Medulla oblongata (tissue), 1 donor: Measurements from ENCODE around the gene CDYL2.
"Not testable (repeated sequence)": the region's sequence is repeated elsewhere in the genome, so short reads cannot be mapped to it uniquely, and the experiment has no call there.

Source experiments
- DNase-seq: peaks from one replicate; pipeline ENCODE4 v3.0.0-alpha.2; 2015; ENCODE audit errors: extremely low spot score

CDYL2 gene

GRCh38 chr16:80804526-80805383, at the start of gene CDYL2:
Gene CDYL2 (minus strand): TSS chr16:80804598. CDS start chr16:80804173, 425 bp downstream.
- DNase-seq = peak; percentile 11

DNA sequence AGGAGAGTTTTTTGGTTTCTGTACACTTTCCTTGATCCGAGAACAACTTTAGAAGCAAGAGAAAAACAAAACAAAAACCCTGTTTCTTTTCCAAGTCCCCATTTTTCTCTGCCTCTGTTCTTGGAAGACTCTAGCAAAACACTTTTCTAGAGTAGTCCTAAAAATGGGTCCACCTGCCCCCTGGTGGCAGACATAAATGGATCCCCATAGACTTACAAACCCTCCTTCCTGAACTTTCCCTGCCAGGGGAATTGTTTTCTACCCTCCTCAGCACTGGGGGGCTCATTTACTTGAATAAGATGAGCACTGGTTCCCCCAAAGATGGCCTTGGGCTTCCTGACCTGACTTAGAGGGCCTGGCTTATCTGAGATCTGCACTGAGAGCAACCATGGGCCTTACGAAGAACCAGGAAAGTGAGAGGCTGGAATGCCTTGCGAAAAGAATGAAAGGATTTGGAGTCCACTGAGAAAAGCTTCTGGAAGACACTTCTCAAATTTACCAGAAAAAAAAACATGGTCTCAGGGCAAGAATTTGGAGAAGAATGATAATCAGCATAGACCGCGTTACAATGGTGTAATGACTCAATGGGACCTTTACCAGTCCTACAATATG, 48.0 kb upstream of the CDYL2 start:
- DNase-seq = no peak

DNA sequence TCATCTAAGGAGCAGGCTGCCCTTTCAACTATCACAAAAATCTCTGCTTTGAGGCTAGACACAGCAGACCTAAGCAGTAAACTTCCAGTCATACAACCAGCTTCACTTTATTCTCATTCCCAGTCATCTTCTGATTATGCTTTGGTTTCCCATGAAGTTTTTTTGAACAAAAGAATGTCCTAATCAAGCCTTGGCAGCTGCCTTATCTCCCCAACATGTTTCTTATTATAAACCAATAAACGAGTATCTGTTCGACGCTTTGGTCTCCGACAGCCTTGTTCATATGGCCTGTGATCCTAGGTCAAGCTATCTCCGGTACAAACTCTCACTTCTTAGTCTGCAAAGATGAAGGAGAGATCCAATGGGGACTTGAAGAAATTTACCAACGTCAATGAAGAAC, 47.4 kb upstream of the CDYL2 start:
- no peak for DNase-seq

DNA sequence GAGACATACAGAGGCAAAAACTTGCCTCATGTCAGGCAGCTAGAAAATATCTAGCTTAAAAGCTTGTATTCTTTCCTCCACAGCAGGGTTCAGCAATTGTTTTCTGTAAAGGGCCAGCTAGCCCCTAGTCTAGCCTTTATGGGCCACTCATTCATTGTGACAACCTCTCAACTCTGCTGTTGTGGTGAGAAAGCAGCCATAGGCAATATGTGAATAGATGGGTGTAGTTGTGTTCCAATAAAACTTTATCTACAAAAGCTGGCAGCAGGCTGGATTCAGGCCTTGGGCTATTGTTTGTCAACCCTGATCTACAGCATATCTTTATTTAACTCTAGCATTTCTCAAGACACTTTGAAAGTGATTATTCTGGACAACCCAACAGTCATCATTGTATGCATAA, 46.4 kb upstream of the CDYL2 start:
- DNase-seq = no peak

DNA sequence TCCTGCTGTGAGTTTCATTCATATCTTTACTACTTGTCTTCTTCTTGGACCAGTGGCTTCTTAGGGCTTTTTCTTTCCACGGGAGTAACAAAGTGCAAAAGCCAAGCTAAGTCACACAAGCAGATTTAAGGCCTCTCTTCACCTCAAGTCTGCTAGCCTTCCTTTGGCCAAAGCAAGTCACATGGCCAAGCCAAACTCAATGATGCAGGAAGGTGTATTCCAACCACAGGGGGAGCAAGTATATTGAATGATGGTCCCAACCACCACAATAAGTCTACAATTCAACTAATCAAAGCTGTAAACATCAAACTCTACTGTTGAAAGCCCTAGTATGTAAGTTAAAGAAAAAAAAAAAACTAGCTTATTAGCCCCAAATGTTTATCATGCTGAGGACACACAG, 44.5 kb upstream of the CDYL2 start:
- no peak for DNase-seq

GRCh38 chr16:80846680-80847079, 42.3 kb upstream of the CDYL2 start:
- DNase-seq = no peak

GRCh38 chr16:80846275-80846674, 41.9 kb upstream of the CDYL2 start:
- no peak for DNase-seq

DNA sequence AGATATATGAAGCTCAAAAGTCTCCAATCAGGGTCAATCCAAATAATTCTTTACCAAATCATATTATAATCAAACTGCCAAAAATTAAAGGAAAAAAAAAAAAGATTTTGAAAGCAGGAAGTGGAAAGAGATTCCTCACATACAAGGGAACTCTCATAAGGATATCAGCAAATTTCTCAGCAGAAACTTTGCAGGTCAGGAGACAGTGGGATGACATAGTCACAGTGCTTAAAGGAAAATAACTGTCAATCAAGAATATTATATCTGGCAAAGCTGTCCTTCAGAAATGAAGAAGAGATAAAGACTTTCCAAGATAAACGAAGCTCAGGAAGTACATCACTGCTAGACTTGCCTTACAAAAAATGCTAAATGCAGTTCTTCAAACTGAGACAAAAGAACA, 40.0 kb upstream of the CDYL2 start:
- no peak for DNase-seq

DNA sequence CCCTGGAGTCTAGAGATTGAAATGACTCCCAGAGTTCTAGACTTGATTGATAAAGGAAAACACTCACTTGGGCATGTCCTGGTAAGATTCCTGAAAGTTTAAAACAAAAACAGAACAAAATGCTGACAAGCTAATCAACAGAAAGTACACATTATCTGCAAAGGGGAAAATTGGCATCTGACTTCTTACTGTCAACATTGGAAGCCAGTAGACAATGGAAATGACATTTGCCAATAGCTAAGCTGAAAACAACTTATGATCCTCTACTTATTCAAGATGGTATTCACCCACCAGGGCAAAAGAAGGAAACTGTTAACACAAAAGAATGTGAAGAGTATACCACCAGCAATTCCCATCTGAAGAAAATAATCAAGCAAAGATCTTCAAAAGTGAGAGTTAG, 36.8 kb upstream of the CDYL2 start:
- no peak for DNase-seq

DNA sequence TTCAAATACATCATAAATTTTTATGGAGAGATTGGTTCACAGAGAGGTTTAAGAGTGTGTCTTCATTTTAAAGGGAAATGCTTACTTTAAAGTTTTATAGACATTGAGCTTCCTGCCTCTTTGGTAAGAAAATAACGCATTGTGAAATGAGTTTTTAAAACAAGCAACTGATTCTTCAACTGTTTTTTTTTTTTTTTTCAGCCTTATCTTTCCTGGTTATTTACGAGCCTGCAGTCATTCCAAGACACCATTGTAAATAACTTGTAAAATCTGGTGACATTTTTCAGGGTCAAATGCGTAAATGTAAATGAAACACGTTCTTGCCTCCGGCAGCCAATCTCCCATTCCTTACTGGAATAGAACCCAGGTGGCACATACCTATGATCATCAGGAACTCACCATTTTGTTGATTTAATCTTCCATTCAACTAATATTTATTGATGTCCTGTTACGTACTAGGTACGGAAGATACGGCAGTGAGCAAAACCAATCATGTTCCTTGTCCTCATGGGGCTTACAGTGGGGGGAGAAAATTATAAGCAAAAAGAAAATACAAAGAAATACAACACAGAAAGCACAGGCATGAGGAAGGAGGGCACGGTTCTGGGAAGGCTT, 33.2 kb upstream of the CDYL2 start:
- DNase-seq = no peak

GRCh38 chr16:80836846-80837245, 32.4 kb upstream of the CDYL2 start:
- DNase-seq = no peak

DNA sequence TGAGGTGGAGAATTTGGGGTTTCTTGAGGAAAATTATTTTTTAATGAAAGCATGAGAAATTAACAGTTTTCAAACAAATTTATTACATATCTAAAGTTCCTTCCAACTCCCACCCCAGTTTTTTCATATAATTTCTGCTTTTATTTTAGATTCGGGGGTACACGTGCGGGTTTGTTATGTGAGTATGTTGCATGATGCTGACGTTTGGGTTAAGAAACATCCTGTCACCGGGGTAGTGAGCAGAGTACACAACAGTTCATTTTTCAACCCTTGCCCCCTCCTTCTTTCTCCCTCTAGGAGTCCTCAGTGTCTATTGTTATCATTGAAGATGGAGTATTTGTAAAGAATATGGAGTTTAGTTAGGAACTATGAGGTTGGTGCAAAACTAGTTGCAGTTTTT, 31.8 kb upstream of the CDYL2 start:
- DNase-seq = no peak

- no peak for DNase-seq
Observed at GRCh38 chr16:80831039-80831438, 26.6 kb upstream of the CDYL2 start.

DNA sequence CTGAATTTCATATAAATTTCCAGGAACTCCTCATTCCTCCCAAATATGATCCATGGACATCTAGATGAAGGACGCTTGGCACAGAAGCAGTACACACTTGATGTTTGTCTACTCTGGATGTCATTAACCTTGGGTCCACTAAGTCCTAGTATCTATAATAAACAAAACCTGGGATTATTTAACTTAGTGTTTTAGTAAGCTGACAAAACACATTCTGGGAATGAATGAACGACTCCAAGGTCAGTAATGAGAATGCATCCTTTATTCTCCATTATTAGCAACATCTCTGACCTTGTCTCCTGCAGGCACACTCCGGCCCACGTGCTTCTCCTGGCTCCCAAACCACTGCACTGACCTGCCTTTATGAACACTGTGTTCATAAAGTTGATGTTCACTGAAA, 24.1 kb upstream of the CDYL2 start:
- DNase-seq = no peak

DNA sequence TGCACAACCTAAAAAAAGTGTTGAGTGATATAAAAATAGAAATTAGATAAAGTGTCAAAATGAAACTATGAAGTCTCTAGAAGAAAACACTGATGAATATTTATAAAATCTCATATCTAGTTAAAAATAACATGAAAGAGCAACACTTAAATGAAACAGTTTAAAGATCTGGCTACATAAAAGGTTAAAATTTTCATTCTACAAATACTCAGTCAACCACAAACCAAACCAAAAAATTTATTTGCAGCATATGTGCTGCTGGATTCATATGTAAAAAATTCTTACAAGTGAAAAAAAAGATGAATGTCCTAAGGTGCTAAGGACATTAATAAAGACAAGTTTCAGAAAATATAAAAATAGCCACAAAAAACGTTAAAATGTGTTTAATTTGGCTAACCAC, 22.6 kb upstream of the CDYL2 start:
- no peak for DNase-seq

GRCh38 chr16:80825365-80825758, 21.0 kb upstream of the CDYL2 start:
- no peak for DNase-seq

DNA sequence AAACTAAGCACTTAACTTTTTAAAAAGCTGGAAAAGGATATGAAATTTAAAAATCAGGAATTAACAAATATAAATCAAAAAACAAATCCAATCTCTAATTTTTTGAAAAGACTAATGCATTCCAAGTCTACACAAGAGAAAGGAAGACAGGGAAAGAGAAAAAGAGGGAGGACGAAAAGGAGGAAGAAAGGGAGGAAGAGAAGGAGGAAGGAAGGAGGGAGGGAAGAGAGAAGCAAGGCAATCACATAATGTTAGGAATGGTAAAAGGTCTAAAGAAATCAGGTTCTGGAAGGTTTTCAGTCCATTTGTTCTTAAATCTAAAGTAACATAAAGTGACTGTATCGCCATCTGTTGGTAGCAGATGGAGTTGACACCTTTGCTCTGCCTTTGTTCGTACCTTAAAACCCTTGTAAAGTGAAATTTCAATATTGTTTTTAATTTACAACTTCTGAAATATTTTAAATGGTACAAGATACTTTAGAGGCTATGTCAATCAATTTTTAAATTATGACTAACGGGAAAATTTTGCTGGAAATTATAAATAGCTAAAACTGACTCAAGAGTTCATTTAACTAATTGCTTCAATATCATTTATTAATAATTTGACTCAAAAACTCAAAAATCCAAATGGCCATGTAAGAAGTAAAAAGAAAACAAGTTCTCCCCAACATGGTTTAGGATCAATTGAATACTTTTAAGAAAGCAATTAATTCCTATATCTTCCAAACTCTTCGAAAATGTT, 20.4 kb upstream of the CDYL2 start:
- DNase-seq = peak; percentile 42

- no peak for DNase-seq
Observed at GRCh38 chr16:80819988-80820387, 15.6 kb upstream of the CDYL2 start.

DNA sequence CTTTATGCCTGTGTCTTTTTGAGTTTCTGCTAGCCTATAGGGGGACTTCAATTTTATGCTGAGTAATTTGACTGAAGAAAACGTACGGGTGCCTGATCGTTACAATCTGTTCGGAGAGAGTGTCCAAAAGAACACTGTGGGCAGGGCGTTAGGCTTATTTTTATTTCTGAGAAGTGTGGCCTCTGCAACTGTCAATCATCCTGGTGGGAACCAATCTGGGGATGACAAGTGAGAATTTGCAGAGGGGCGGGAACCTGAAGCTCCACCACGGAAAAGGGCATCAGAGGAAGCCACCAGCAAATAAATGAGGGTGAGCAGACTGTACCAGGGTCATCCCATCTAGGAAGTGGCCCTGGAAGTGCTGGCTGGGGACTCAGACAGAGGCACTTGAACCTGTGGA, 12.0 kb upstream of the CDYL2 start:
- no peak for DNase-seq

DNA sequence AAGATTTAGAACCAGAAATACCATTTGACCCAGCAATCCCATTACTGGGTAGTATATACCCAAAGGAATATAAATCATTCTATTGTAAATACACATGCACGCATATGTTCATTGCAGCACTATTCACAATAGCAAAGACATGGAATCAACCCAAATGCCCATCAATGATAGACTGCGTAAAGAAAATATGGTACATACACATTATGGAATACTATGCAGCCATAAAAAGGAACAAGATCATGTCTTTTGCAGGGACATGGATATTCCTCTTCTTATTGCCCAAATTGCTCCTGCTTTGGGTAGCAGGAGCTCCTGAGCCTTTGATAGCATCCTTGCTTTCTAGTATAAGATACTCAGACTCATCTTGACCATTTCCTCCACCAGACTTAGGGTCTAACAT, 10.9 kb upstream of the CDYL2 start:
- DNase-seq = not testable (repeated sequence)

DNA sequence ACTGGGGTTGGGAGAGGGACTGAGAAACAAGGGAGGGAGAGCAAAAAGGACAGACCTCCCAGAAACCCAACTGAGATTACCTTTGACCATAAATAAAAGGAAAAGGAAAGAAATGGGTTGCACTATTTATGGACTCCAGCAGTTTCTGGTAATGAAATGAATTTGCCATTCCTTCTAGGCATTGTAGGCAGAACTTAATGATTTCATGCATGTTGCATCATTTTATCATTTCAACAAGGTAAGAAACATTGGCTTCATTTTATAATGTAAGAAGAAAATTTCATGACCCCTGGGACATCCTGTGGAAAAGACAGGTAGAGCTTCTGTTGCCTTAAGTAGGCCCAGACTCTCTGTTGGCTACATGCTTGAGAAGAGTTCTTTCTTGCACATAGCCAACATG, 8.2 kb upstream of the CDYL2 start:
- DNase-seq = no peak

DNA sequence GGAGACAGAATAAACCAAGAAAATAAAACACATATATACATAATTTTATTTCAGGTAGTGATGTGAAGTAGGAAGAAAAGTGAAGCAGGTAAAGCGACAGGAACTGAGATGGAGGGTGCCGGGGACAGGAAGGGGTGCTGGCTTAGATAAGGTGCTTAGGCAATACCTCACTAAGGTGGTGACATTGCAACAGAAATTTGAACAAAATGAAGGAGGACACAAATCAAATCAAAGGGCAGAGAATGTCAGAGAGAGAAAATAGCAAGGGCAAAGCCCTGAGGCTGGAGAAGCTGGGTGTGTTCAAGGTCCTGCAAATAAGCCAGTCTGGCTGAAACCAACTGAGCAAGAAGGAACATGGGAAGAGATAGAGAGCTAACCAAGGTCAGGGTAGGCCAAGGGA, 5.0 kb upstream of the CDYL2 start:
- no peak for DNase-seq
